Activated CD8-positive, alpha-beta memory T cell treated with anti-CD3 and anti-CD28 coated beads for 1 hour (primary cell): ENCODE data around the gene SLIT3.

Experiments
- DNase-seq, 2 donors: peaks; one replicate each; pipeline ENCODE4 v3.0.0-alpha.2; 2020; ENCODE audit warnings: low read depth in 1 of 2; ENCODE audit errors: extremely low read depth in 1 of 2

Gene SLIT3

GRCh38 chr5:168669156-168669555 is 631.8 kb downstream of the SLIT3 start:
- no peak for DNase-seq

DNA sequence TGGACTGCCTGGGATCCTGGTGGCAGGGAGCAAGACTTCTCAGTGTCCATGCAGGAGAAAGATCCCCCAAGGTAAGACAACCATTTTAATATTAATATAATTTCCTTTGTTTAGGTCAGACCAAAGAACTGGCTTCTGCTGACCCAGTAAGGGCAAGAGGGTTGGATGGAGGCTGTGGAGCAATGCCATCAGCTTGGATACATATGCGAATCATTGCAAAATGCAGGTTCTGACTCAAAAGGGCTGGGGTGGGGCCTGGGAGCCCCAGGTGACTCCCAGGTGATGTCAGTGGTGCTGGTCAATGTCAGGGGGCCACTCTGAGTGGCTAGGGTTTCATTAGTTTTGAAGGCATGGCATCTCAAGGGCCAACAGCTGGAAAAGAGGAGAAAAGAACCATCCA is 632.9 kb downstream of the SLIT3 start:
- no peak for DNase-seq

DNA sequence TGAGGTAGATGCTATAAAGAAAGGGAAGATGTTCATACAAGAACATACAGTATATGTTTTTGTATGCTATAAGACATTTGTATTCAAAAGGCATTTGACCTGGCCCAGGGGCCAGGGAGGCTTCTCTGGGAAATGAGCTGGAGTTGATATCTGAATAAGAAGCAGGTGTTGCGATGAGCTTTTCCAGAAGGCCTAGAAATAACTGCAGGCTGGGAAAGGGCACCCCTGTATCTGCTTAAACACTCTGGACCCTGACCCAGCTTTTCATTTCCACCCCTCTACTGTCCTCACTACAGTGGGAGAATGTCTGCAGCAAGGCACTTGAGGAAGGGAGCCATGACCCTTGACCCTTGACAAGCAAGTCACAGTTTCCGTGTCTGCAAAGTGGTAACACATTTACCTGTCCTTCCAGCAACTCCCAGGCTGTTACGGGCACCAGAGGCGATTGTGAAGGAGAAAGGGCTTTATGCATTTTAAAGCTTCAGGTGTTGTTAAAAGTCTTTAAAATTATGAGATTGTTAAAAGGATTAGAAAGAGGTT is 633.6 kb downstream of the SLIT3 start:
- no peak for DNase-seq

GRCh38 chr5:168666356-168666755 is 634.6 kb downstream of the SLIT3 start:
- DNase-seq = no peak

DNA sequence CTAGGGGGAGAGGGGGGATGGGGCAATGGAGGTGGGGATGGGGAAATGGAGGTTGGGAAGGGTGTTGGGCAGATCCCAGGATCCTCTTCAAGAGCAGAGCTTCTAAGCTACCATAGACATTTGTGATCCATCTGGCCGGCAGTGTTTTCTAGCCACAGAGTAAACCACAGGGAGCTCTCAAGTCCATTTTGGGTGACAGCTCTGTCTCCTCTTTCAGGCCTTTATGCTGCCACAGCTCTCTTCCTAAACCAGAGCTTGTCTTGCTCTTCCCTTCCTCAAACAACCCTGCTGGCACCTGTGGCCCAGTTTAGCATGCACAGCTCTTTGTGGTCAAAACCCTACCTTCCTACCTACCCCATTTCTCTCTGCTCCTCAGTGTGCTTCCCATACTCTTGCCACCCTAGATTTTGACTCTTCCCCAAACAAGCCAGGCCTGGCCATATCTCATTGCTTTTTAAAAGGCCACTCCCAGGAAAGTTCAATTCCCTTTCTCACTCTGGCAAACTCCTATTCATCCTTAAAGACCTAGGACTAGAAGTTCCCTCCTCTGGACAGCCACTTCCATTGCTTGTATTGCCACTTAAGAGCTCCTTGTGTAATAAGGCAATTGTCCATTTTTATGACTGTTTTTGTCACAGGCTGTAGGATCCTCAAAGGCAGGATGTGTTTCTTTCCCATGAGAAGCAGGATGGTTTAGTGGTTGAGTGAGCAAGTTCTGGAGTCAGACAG is 637.5 kb downstream of the SLIT3 start:
- no peak for DNase-seq

DNA sequence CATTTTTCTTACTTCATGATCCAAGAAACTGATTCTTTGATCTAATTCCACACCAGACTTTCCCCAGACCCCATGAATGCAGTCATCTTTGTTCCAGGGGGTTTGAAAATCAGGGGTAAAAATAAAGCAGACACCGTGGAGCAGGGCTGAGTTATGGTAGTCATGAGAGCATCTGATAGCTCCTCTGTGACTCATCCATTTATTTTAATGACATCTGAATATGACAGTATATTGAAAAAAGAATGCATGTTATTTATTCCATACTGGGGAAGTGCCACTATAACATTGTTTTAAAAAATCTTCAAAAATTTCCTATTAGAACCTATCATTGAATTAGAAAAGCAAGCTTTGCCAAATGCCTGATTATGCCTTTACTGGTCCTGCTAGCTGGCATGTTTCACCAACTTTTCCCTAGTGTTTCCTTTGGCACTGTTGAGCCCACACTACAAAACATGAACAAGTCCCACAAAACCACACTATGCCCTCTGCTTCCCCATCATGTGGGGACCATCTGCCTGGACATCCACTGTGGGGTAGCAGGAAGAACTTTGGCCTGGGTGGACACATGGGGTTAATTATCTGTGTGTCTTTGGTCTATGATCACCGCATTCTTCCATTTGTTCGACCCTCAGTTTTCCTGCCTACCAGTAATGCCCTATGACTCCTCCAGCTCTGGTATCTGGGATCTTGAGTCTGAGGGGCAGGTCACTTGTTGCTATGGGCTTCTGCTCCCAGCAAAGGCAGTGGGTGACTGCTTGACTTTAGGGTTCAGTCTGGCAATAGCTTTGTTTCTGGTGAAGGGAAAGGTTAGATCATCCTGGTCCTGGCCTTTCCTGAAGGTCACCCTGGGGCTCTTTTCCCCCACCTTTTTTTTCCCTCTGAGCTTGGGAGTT is 639.1 kb downstream of the SLIT3 start:
- no peak for DNase-seq

GRCh38 chr5:168660691-168661090 is 640.2 kb downstream of the SLIT3 start:
- DNase-seq = no peak

DNA sequence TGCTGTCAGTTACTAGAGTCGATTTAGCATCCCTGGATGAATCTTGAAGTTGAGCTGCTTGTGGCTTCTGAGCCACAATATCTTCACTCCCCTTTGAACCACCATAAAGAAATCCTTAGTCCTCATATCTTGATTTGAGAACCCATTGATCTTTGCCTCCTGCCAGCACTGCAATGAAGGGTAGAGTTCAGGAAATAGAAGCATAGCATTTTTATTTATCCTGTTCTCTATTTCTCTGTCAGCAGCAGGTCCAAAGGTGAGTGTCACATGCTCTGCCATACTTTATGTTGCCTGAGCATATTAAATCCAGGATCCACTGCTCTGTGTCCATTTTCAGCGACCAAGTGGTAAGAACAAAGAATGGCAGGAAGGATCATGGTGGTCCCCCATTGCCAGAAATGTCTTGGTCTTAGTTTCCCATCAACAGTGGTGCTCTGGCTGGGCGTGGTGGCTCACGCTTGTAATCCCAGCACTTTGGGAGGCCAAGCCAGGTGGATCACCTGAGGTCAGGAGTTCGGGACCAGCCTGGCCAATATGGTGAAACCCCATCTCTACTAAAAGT is 641.6 kb downstream of the SLIT3 start:
- no peak for DNase-seq

GRCh38 chr5:168658394-168658793 is 642.5 kb downstream of the SLIT3 start:
- no peak for DNase-seq

- no peak for DNase-seq
Observed at GRCh38 chr5:168656633-168657032, 644.3 kb downstream of the SLIT3 start.

GRCh38 chr5:168655316-168655715 is 645.6 kb downstream of the SLIT3 start:
- no peak for DNase-seq

DNA sequence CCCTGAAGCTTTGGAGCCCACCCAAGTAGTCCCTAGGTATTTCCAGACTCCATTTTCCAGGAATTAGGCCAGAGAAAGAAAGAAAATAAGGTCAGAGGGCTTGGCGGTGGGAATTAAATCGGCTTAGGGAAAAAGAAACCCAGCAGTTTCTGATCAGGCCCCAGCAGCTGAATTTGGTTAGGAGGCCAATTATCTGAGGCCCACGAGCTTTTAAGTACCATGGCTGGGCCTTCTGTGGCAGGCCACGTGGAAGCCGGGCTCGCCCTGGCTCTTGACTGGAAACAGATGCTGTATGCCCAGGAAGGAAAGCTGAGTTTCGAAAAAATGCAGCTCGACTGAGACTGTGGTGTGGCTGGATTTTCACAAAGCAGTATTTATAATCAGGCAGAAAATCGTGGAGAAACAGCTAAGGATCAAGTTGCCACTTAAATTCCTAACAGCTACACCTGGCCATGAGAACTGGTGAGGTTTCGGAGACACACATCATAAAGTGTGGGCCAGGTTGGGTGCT is 646.7 kb downstream of the SLIT3 start:
- no peak for DNase-seq

- no peak for DNase-seq
Observed at GRCh38 chr5:168653626-168654025, 647.3 kb downstream of the SLIT3 start.

- no peak for DNase-seq
Observed at GRCh38 chr5:168651648-168652047, 649.3 kb downstream of the SLIT3 start.

GRCh38 chr5:168649306-168649705 is 651.6 kb downstream of the SLIT3 start:
- no peak for DNase-seq

- no peak for DNase-seq
Observed at GRCh38 chr5:168648576-168648975, 652.4 kb downstream of the SLIT3 start.

DNA sequence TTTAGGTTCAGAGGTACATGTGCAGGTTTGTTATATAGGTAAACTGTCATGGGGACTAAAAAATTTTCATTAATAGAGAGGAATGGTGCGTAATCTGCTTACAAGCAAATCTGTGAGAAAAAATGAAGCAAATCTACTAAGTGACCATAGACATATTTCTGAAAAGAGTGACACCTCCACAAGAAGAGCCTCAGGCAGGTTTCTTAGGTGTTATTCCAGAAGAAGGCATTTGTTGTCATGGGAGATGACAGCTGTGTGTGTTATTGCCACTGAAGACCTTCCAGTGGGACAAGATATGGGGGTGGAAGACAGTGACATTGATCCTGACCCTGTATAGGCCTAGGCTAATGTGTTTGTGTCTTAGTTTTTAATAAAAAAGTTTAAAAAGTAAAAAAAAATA is 652.9 kb downstream of the SLIT3 start:
- DNase-seq = no peak

- DNase-seq = no peak
Observed at GRCh38 chr5:168647083-168647482, 653.9 kb downstream of the SLIT3 start.

DNA sequence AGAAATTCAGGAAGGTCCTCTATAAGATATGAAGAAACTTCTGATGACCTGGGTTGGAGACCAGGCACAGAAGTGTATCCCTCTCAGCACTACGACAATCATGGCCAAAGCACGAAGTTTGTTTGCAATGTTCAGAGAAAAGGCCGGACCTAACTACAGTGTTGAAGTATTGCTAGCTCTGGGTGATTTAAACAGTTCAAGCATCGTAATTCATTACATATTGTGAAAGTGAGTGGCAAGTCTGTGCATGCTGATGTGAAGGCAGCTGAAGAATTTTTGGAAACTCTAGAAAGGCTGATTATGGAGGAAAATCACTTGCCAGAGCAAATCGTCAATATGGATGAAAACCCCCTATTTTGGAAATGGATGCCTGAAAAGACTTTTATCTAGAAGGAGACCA is 654.6 kb downstream of the SLIT3 start:
- no peak for DNase-seq

- no peak for DNase-seq
Observed at GRCh38 chr5:168645195-168645594, 655.7 kb downstream of the SLIT3 start.

DNA sequence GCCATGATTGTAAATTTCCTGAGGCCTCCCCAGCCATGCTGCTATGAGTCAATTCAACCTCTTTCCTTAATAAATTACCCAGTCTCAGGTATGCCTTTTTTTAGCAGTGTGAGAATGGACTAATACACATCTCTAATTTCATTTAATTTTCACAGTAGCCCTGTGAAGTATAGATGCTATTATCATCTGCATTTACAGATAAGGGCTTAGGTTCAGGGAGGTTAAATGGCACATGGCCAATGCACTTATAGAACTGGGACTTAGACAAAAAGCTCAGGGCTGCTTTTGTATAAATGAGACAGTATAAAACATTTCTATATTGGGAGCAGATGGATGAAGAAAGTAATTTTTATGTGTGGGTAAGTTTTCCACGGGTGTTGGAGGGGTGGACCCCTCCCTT is 658.9 kb downstream of the SLIT3 start:
- no peak for DNase-seq
